GM23338 (cell line): Measurements from ENCODE around the gene CD1C.

Source experiments
- CTCF ChIP-seq, 2 experiments: fragments of 200-600 bp in 1 of 2; sonication (generic) in 1 of 2; conservative IDR thresholded peaks; 2 replicates each; pipeline versions ENCODE4 v1.5.1 to v1.6.1; 2016 to 2017; ENCODE audit warnings: antibody characterized with exemption in 2 of 2, low read depth in 2 of 2, mild to moderate bottlenecking in 2 of 2, moderate library complexity in 1 of 2
- EZH2 ChIP-seq: fragments of 200-600 bp; sonication (generic); IDR thresholded peaks from one replicate; pipeline ENCODE4 v1.8.0; 2017; ENCODE audit warnings: antibody characterized with exemption, mild to moderate bottlenecking, low read depth; ENCODE audit not compliant: unreplicated experiment
- EZH2phosphoT487 ChIP-seq: fragments of 200-600 bp; sonication (generic); IDR thresholded peaks from one replicate; pipeline ENCODE4 v1.8.1; 2018; ENCODE audit warnings: antibody characterized with exemption; ENCODE audit not compliant: unreplicated experiment
- JUNB ChIP-seq: IDR thresholded peaks from one replicate; pipeline ENCODE4 v1.6.1; 2016; ENCODE audit warnings: antibody characterized with exemption; ENCODE audit not compliant: unreplicated experiment
- POLR2AphosphoS5 ChIP-seq: IDR thresholded peaks from 2 replicates; pipeline ENCODE4 v1.6.1; 2016; ENCODE audit warnings: antibody characterized with exemption, low read depth

GRCh38 chr1:158259117-158259516, 30.6 kb upstream of the CD1C start:
- TF ChIP-seq CTCF (conservative IDR thresholded peaks at IDR 0.05; ENCODE audit: low read depth in 2 of 2) = no peak
- no peak for TF ChIP-seq EZH2
- no peak for TF ChIP-seq EZH2phosphoT487
- TF ChIP-seq POLR2AphosphoS5 = no peak
- no peak for TF ChIP-seq JUNB
